ENCODE results near the gene NPHP4. TPM values are rescaled to one million over a fixed set of nuclear protein-coding genes. Genes with fewer than 3 reads are reported as not detected.

NPHP4 gene
- polyA plus RNA-seq, 2 of the 4 experiments (the other 2 are of a cell fraction): 2.9 to 5.1 TPM

DNA sequence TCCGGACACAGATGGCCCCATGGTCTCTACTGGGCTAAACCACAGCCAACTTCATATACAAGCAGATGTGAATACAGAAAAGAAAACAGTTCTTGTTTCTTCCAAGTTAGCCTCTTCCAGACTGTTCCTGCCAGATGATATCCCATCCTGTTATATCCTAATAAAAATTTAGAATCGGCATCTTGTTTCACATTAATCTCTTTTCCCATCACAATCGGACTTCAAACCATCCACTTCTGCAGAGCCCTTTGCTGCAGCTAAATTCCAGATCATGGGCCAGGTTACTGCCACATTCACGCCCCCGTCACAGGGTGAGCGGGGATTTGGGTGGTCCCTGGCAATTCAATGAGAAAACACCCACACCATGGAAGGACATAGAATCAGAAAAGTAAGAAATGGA is 57.2 kb downstream of the NPHP4 start:
- Histone ChIP-seq H3K9me3 (no peaks in the 10 kb centered on the region), H3K27ac (no peak overlapping the region), H3K4me3 (no peak overlapping the region), H3K4me2 (no peak overlapping the region), H3K4me1 (no peaks in the 10 kb centered on the region)
- WGBS (ENCODE audit: missing lambda C conversion rate): 91% methylated on average over 6 of the region's 6 CpGs
- TF ChIP-seq, protein P1, sequence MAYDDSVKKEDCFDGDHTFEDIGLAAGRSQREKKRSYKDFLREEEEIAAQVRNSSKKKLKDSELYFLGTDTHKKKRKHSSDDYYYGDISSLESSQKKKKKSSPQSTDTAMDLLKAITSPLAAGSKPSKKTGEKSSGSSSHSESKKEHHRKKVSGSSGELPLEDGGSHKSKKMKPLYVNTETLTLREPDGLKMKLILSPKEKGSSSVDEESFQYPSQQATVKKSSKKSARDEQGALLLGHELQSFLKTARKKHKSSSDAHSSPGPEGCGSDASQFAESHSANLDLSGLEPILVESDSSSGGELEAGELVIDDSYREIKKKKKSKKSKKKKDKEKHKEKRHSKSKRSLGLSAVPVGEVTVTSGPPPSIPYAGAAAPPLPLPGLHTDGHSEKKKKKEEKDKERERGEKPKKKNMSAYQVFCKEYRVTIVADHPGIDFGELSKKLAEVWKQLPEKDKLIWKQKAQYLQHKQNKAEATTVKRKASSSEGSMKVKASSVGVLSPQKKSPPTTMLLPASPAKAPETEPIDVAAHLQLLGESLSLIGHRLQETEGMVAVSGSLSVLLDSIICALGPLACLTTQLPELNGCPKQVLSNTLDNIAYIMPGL (CRISPR knock-in tag; IDR thresholded peaks at IDR 0.05; ENCODE audit: borderline replicate concordance): no peak
- TF ChIP-seq, protein P2, sequence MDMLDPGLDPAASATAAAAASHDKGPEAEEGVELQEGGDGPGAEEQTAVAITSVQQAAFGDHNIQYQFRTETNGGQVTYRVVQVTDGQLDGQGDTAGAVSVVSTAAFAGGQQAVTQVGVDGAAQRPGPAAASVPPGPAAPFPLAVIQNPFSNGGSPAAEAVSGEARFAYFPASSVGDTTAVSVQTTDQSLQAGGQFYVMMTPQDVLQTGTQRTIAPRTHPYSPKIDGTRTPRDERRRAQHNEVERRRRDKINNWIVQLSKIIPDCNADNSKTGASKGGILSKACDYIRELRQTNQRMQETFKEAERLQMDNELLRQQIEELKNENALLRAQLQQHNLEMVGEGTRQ (IDR thresholded peaks at IDR 0.05): no peak
- TF ChIP-seq RFX5 (IDR thresholded peaks at IDR 0.05) (no peak), HOXA7 (CRISPR knock-in tag; IDR thresholded peaks at IDR 0.05) (no peak)
- FAIRE-seq: no peak
- ChIA-PET CTCF (interaction anchor here (2.5 kb wide), 1 partner anchor 18 kb away, joined by 10 read pairs; no protein-coding TSS in a partner anchor), POLR2A (no interaction called here)
- DNase-seq (ENCODE audit: low read depth in 1 of 2, low spot score in 1 of 2): no peak
- ATAC-seq: no peak

DNA sequence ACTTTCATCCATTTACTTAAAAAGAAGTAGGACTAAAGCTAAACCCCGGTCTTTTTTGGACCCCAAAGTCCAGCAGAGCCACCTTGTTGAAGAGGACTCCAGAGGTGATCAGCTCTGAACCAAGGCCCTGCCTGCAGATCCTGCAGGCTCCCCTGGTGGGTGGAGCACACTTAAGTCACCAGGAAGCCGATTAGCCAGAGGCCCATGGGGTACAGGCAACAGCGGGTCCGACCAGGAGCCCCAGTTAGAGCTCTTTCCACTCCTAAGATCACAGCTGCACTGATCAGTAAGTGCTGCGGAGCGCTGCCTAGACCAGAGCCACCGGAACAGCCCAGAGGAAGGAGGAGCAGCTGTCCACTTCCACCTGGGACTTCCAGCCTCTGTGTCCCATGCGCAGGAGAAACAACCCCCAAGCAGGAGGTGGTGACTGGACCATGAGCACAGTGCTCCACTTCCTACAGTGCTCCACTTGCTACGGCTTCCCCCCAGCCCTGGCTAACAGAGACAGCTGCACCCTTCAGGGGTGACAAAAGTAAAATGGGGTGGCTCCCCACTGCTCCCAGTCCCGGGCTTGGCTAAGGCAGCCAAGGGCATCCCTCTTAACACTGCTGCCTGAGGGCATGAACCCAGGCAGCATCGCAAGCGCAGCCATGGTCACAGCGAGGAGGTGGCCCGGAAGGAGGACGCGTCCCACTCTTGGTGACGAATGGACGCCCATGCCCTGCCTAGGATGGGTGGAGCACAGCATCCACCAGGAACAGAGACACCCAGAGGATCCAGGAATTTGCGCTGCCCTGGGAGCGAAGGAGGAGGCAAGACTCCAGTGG is 58.0 kb downstream of the NPHP4 start:
- WGBS (ENCODE audit: missing lambda C conversion rate): 95% methylated on average over 8 of the region's 20 CpGs
- no peak overlapping the region for H3K4me3 ChIP-seq
- no peaks in the 10 kb centered on the region for H3K4me1 ChIP-seq
- TF ChIP-seq TP53 (CRISPR knock-in tag; IDR thresholded peaks at IDR 0.05) (no peak), NPAS2 (CRISPR knock-in tag; IDR thresholded peaks at IDR 0.05; ENCODE audit: borderline replicate concordance) (no peak), HOXB5 (CRISPR knock-in tag; IDR thresholded peaks at IDR 0.05) (no peak)
- H3K4me2 ChIP-seq: no peak overlapping the region
- ChIA-PET POLR2A (no interaction called here), CTCF (interaction anchor here (1.1 to 2.5 kb wide), 2 partner anchors 18 to 25 kb away, joined by 3 to 10 read pairs; no protein-coding TSS in a partner anchor)
- ATAC-seq (no peak), DNase-seq (ENCODE audit: low read depth in 1 of 2, low spot score in 1 of 2) (no peak), FAIRE-seq (no peak)
- no peaks in the 10 kb centered on the region for H3K9me3 ChIP-seq
- no peak overlapping the region for H3K27ac ChIP-seq

DNA sequence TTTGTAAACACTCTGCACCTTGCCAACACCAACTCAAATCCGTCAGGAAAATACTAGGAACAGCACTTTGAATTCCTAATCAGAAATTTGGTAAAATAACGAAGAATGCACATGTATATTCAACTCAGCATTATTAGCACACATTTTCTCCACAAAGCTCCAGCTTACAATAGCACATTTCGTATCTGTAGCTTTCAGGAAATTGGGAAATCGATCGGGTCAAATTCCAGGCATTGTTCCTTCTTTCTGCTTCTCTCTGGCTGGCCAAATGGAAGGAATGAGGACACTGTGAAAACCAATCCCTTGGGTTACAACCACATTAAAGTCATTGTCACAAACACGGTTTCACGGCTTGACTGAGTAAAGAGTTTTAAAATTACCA is 58.6 kb downstream of the NPHP4 start:
- ChIA-PET POLR2A (no interaction called here), CTCF (interaction anchor here (1.1 to 2.5 kb wide), 2 partner anchors 17 to 25 kb away, joined by 3 to 10 read pairs; no protein-coding TSS in a partner anchor)
- Histone ChIP-seq H3K4me2 (no peak overlapping the region), H3K9me3 (no peaks in the 10 kb centered on the region), H3K4me3 (no peak overlapping the region), H3K27ac (no peak overlapping the region), H3K4me1 (no peaks in the 10 kb centered on the region)
- no peak for FAIRE-seq
- 91% methylated on average over 7 of the region's 7 CpGs for WGBS (ENCODE audit: missing lambda C conversion rate)
- no peak for ATAC-seq
- DNase-seq (ENCODE audit: low read depth in 1 of 2, low spot score in 1 of 2): no peak
- no peak for TF ChIP-seq PBX3 (IDR thresholded peaks at IDR 0.05)
- TF ChIP-seq, protein P3, sequence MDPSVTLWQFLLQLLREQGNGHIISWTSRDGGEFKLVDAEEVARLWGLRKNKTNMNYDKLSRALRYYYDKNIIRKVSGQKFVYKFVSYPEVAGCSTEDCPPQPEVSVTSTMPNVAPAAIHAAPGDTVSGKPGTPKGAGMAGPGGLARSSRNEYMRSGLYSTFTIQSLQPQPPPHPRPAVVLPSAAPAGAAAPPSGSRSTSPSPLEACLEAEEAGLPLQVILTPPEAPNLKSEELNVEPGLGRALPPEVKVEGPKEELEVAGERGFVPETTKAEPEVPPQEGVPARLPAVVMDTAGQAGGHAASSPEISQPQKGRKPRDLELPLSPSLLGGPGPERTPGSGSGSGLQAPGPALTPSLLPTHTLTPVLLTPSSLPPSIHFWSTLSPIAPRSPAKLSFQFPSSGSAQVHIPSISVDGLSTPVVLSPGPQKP (IDR thresholded peaks at IDR 0.05; ENCODE audit: low read depth, low read length): no peak
- no peak for TF ChIP-seq ESRRA (IDR thresholded peaks at IDR 0.05; ENCODE audit: borderline replicate concordance, low read length)
- no peak for TF ChIP-seq RAD21 (conservative IDR thresholded peaks at IDR 0.05 in 1 of 2, IDR thresholded peaks at IDR 0.05 in 1 of 2)
- TF ChIP-seq NR3C1 (IDR thresholded peaks at IDR 0.05): no peak
- no peak for TF ChIP-seq POLR2A (IDR thresholded peaks at IDR 0.05; ENCODE audit: low read length)
- no peak for TF ChIP-seq FOSB (CRISPR knock-in tag; IDR thresholded peaks at IDR 0.05)
- TF ChIP-seq, protein P4, sequence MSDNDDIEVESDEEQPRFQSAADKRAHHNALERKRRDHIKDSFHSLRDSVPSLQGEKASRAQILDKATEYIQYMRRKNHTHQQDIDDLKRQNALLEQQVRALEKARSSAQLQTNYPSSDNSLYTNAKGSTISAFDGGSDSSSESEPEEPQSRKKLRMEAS (IDR thresholded peaks at IDR 0.05): no peak
- TF ChIP-seq, protein P5, sequence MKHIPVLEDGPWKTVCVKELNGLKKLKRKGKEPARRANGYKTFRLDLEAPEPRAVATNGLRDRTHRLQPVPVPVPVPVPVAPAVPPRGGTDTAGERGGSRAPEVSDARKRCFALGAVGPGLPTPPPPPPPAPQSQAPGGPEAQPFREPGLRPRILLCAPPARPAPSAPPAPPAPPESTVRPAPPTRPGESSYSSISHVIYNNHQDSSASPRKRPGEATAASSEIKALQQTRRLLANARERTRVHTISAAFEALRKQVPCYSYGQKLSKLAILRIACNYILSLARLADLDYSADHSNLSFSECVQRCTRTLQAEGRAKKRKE (CRISPR knock-in tag; IDR thresholded peaks at IDR 0.05; ENCODE audit: low read depth): no peak
- no peak for TF ChIP-seq E2F6 (IDR thresholded peaks at IDR 0.05; ENCODE audit: borderline replicate concordance, low read depth)
